ENCODE data around the gene ZNF346. TPM values are rescaled to one million over a fixed set of nuclear protein-coding genes. Genes with fewer than 3 reads are reported as not detected.

ZNF346 gene
- total and polyA plus RNA-seq, 2 of the 13 experiments (the other 11 are each of a cell fraction or from before 2014, with no cell fraction given), result 8.6 to 19.4 TPM

DNA sequence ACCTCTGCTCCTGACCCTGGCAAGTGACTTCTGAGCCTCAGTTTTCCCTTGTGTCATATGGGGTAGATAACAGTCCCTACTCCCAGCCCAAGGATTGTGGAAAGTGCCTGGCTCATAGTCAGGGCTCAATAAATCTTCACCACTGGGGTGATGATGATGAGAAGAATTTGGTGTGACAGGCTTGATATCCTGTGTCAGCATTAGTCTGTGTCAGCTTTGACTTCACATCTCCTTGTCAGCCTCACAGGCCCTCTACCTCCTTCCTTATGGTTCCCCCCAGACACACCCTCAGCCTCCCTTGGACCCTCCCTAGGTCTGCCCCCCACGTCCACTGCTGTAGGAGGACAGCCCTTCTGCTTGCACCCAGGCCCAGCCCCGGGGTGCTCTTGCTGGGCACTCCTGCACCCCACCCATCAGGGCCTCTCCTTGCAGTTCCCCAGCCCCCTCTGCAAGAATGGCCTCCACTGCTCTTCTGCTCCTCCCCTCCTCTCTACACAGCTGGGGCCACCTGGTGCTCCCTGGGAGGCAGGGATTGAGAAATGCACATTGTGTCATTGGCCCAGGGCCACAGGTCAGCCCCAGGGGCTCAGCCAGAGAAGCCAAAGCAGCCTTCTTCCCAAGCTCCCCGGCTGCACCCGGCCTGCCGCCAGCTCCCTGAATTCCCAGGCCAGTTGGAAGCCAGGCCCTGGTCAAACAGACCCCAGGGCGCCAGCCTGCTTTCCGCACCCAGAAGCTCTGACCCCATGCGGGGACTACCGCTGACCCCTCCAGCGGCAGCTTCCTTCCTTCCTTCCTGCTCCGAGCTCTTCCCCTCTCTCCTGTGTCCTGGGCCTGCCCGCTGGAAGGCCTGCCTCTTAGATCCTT, 72.0 kb downstream of the ZNF346 start (continued):
- TF ChIP-seq BORCS8-MEF2B (CRISPR knock-in tag; IDR thresholded peaks at IDR 0.05) (peak; percentile 83), TOE1 (CRISPR knock-in tag; IDR thresholded peaks at IDR 0.05) (no peak), RNF2 (conservative IDR thresholded peaks at IDR 0.05; ENCODE audit: low read depth) (no peak), ZNF451 (CRISPR knock-in tag; IDR thresholded peaks at IDR 0.05) (0 out of 2 replicates have a peak, but pooled peaks have one; percentile 29), ZMYM2 (CRISPR knock-in tag; IDR thresholded peaks at IDR 0.05) (no peak), SRY (CRISPR knock-in tag; IDR thresholded peaks at IDR 0.05) (no peak), CBX2 (IDR thresholded peaks at IDR 0.05; ENCODE audit: low read depth, low read length) (no peak), CBX2 (CRISPR knock-in tag; IDR thresholded peaks at IDR 0.05; ENCODE audit: low read depth) (no peak), CBX5 (CRISPR knock-in tag; IDR thresholded peaks at IDR 0.05; ENCODE audit: borderline replicate concordance) (no peak), ZNF317 (CRISPR knock-in tag; IDR thresholded peaks at IDR 0.05) (peak; percentile 62), ZNF790 (CRISPR knock-in tag; IDR thresholded peaks at IDR 0.05; ENCODE audit: borderline replicate concordance) (no peak), POLR2G (IDR thresholded peaks at IDR 0.05; ENCODE audit: low read depth, low read length) (no peak), ZFP1 (CRISPR knock-in tag; IDR thresholded peaks at IDR 0.05) (peak; percentile 75; the same call in 1 of the 2 replicates), MIER3 (CRISPR knock-in tag; IDR thresholded peaks at IDR 0.05; ENCODE audit: borderline replicate concordance) (peak; percentile 56; the same call in 1 of the 2 replicates)
- TF ChIP-seq, protein P1, sequence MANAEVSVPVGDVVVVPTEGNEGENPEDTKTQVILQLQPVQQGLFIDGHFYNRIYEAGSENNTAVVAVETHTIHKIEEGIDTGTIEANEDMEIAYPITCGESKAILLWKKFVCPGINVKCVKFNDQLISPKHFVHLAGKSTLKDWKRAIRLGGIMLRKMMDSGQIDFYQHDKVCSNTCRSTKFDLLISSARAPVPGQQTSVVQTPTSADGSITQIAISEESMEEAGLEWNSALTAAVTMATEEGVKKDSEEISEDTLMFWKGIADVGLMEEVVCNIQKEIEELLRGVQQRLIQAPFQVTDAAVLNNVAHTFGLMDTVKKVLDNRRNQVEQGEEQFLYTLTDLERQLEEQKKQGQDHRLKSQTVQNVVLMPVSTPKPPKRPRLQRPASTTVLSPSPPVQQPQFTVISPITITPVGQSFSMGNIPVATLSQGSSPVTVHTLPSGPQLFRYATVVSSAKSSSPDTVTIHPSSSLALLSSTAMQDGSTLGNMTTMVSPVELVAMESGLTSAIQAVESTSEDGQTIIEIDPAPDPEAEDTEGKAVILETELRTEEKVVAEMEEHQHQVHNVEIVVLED (CRISPR knock-in tag; IDR thresholded peaks at IDR 0.05; ENCODE audit: borderline replicate concordance), result no peak
- TF ChIP-seq, protein P2, sequence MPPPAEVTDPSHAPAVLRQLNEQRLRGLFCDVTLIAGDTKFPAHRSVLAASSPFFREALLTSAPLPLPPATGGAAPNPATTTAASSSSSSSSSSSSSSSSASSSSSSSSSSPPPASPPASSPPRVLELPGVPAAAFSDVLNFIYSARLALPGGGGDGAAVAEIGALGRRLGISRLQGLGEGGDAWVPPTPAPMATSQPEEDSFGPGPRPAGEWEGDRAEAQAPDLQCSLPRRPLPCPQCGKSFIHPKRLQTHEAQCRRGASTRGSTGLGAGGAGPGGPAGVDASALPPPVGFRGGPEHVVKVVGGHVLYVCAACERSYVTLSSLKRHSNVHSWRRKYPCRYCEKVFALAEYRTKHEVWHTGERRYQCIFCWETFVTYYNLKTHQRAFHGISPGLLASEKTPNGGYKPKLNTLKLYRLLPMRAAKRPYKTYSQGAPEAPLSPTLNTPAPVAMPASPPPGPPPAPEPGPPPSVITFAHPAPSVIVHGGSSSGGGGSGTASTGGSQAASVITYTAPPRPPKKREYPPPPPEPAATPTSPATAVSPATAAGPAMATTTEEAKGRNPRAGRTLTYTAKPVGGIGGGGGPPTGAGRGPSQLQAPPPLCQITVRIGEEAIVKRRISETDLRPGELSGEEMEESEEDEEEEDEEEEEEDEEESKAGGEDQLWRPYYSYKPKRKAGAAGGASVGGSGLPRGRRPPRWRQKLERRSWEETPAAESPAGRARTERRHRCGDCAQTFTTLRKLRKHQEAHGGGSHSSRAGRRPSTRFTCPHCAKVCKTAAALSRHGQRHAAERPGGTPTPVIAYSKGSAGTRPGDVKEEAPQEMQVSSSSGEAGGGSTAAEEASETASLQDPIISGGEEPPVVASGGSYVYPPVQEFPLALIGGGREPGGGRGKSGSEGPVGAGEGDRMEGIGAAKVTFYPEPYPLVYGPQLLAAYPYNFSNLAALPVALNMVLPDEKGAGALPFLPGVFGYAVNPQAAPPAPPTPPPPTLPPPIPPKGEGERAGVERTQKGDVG (CRISPR knock-in tag; IDR thresholded peaks at IDR 0.05; ENCODE audit: borderline replicate concordance), result peak; percentile 70; the same call in 1 of the 2 replicates
- TF ChIP-seq, protein P3, sequence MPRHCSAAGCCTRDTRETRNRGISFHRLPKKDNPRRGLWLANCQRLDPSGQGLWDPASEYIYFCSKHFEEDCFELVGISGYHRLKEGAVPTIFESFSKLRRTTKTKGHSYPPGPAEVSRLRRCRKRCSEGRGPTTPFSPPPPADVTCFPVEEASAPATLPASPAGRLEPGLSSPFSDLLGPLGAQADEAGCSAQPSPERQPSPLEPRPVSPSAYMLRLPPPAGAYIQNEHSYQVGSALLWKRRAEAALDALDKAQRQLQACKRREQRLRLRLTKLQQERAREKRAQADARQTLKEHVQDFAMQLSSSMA (CRISPR knock-in tag; IDR thresholded peaks at IDR 0.05), result no peak
- TF ChIP-seq, protein P4, sequence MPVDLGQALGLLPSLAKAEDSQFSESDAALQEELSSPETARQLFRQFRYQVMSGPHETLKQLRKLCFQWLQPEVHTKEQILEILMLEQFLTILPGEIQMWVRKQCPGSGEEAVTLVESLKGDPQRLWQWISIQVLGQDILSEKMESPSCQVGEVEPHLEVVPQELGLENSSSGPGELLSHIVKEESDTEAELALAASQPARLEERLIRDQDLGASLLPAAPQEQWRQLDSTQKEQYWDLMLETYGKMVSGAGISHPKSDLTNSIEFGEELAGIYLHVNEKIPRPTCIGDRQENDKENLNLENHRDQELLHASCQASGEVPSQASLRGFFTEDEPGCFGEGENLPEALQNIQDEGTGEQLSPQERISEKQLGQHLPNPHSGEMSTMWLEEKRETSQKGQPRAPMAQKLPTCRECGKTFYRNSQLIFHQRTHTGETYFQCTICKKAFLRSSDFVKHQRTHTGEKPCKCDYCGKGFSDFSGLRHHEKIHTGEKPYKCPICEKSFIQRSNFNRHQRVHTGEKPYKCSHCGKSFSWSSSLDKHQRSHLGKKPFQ (CRISPR knock-in tag; IDR thresholded peaks at IDR 0.05; ENCODE audit: insufficient replicate concordance), result no peak
- TF ChIP-seq, protein P5, sequence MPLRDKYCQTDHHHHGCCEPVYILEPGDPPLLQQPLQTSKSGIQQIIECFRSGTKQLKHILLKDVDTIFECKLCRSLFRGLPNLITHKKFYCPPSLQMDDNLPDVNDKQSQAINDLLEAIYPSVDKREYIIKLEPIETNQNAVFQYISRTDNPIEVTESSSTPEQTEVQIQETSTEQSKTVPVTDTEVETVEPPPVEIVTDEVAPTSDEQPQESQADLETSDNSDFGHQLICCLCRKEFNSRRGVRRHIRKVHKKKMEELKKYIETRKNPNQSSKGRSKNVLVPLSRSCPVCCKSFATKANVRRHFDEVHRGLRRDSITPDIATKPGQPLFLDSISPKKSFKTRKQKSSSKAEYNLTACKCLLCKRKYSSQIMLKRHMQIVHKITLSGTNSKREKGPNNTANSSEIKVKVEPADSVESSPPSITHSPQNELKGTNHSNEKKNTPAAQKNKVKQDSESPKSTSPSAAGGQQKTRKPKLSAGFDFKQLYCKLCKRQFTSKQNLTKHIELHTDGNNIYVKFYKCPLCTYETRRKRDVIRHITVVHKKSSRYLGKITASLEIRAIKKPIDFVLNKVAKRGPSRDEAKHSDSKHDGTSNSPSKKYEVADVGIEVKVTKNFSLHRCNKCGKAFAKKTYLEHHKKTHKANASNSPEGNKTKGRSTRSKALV (CRISPR knock-in tag; IDR thresholded peaks at IDR 0.05), result no peak
